Measurements from ENCODE around the gene CNIH2. TPM values are rescaled to one million over a fixed set of nuclear protein-coding genes. Genes with fewer than 3 reads are reported as not detected.
A peak's percentile ranks its signal among the peaks of the same experiment; 100 is the strongest.

The CNIH2 gene
- total RNA-seq, 2 donors from 2014 or later: 1.7 to 4.5 TPM

DNA sequence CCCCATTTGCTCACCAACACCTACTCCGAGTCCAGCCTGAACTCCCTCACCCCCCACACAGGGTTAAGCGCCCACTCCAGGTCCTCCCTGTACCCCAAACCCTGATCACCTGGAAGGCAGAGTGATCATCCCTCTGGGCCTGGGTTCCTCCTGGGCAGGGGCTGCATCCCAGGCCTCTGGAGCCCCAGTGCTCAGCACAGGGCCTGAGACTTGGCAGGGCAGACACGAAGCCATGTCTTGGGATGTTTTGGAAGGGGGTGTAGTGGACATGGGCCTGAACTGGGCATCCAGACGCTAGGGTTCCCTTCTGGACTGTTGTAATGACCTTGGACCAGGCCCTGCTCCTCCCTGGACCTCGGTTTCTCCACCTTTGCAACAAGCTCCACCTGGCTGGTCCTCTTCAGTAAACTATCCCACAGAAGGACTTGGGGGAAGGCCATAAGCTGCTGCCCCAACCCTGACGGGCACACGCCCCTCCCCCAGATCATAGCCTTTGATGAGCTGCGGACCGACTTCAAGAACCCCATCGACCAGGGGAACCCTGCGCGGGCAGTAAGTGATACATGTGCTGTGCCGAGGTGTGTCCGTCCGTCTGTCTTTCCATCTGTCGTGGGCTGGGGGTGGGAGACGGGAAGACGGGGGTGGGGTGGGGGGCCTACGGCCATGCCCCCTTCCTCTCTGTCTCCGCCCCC, 3.9 kb downstream of the CNIH2 start:
- no peak for DNase-seq (ENCODE audit: low spot score in 2 of 2)
- Mint-ChIP-seq H3K36me3 (no peaks in the 10 kb centered on the region), H3K9me3 (no peaks in the 10 kb centered on the region), H3K27ac (peak overlapping the region in 1 of 2 donors; percentile 85)
- no peak for ATAC-seq

DNA sequence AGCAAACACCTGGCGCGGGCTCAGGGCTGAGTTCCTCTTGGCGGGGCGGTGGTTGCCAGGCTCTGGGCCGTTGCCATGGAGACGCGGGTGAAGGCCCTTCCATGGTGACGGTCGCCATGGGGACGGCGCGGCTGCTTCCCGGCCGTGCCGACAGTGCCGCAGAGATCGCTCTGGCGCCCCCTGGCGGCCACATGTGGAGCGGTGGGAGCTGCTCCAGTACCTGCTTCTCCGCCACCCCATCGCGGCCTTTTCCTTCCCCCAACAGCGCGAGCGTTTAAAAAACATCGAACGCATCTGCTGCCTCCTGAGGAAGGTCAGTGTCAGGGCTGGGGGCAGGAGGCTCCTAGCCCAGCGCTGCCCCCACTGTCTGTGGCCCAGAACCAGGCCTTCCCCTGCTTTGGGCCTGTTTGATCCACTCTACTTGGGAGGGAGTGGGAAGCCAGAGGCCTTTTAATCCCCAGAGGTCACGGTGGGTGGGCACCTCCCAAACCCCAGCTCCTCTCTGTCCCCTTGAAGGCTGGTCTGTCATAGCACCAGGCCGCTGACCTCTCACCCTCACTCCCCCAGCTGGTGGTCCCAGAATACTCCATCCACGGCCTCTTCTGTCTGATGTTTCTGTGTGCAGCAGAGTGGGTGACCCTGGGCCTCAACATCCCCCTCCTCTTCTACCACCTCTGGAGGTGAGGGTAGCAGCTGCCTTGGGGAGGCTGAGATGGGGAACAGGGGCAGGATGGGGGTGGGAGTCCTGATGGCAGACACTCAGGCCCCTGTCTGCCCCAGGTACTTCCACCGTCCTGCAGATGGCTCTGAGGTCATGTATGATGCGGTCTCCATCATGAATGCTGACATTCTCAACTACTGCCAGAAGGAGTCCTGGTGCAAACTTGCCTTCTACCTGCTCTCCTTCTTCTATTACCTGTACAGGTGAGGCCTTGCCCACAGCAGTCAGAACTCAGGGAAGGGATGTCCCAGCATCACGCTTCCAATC, 4.8 kb downstream of the CNIH2 start:
- H3K36me3 Mint-ChIP-seq: no peaks in the 10 kb centered on the region
- ATAC-seq: peak; percentile 86 to 89
- DNase-seq (ENCODE audit: low spot score in 2 of 2): peak; percentile 97 to 100
- H3K9me3 Mint-ChIP-seq: no peaks in the 10 kb centered on the region
- H3K27ac Mint-ChIP-seq: peak overlapping the region; percentile 72 to 85

DNA sequence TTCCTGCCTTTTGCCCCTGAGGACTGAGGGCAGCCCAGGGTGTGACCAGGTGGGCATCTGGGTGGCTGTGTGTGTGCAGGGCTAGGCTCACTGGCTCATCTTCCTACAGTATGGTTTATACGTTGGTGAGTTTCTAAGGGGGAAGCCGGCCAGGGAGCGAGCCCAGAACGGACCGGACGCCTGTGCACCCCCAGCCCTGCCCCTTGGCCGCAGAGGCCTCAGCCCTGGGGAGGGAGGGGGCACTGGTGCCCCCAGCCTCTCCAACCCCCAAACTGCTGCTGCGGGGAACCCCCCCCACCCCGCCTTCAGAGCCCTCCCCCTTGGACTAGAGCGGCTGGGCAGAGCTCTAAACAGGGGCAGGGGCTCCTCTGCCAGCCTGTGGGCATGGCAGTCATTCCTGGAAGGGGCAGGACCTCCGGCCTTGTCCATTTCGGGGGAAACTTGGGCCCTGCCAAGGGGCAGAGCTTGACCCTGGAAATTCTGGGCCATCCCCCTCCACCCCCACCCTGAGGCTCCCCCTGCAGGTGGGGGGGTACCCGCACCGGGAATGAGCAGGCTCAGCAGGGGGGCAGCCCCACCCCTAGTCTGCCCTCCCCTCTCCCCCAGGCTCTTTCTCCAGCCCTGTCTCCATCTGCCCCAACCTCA, 5.6 kb downstream of the CNIH2 start:
- ATAC-seq: no peak
- Mint-ChIP-seq H3K36me3 (no peaks in the 10 kb centered on the region), H3K9me3 (no peaks in the 10 kb centered on the region), H3K27ac (peak overlapping the region in 1 of 2 donors; percentile 85)
- no peak for DNase-seq (ENCODE audit: low spot score in 2 of 2)

DNA sequence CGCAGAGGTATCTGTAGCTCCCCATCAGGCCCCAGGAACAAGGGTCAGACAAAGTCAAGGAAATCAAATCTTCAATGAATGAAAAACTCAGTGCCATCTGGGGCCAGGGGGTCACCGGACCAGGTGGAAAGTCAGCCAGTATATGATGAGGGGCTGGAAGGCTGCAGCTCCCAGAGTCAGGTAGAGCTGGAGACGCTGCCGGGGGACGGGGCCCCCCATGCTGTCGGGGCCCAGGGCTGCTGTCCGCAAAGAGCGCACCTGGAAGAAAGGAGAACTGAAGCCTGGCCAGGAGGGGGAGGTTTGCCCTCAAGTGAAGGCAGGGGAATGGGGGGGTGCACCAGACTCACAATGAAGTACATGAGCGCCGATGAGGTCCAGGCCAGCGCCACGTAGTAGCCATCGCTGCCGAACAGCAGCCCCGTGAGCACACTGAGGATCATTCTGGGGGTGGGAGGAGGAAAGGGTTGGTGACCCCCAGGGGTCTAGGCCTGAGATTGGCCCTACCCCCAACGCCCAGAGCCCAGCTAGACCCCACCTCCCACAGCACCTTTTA, 6.6 kb downstream of the CNIH2 start:
- H3K27ac Mint-ChIP-seq: no peak overlapping the region

DNA sequence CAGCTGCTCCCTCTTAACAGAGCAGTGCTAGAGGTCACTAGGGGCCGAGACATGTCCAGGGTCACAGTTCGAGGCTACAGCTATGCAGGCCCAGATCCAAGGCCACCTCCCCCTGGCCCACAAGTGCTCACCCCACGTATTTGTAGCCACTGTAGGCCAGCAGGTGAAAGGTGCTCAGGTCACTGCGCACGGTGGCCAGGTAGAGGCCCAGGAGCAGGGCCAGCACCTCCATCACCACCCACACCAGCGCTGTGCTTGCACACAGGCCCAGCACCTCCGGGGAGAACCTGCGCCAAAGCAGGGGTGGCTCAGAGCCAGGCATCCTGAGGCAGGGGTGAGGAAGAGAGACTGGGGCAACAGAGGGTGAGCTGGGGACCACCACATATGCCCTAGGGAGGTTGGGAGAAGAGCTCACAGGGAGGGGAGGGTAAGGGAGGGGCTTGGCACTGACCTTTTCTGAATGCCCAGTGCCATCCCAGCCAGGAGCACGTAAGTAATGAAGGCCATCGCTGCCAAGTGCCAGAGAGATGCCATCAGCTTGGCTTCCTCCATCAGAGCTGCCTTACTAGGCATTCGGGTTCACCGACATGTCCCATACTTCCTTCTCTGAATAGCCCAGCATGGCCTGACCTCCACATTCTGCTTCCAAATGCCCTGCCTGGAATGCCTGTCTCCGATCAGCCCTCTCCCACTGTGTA, 7.4 kb downstream of the CNIH2 start:
- H3K27ac Mint-ChIP-seq: no peak overlapping the region
- H3K36me3 Mint-ChIP-seq: no peaks in the 10 kb centered on the region

More for the DNA sequence above, 6.6 kb downstream of the CNIH2 start:
- DNase-seq (ENCODE audit: low spot score in 2 of 2) (no peak), ATAC-seq (no peak)
- no peaks in the 10 kb centered on the region for H3K36me3 Mint-ChIP-seq
- H3K9me3 Mint-ChIP-seq: no peaks in the 10 kb centered on the region

DNA sequence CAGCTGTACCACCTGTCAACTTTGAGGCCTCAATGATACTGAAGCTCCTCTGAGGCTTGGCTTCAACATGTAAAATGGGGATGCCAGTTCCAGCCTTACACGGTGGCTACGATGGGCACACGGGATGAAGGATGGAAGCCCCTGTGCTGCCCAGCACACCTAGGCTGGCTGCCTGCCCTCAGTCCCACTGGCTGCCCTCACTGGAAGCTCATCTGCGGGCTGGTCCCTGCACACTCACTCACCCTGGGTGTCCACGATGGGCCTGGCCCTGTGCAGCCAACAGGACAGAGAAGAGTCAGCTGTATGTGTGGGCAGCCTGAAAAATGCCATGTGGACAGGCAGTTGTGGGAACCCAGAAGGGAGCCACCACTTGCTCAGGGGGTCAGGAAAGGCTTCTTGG, 8.7 kb downstream of the CNIH2 start:
- ATAC-seq (no peak), DNase-seq (ENCODE audit: low spot score in 2 of 2) (no peak)
- peak overlapping the region in 1 of 2 donors; percentile 89 for H3K27ac Mint-ChIP-seq
- H3K9me3 Mint-ChIP-seq: no peaks in the 10 kb centered on the region
- H3K36me3 Mint-ChIP-seq: no peaks in the 10 kb centered on the region

More for the DNA sequence above, 7.4 kb downstream of the CNIH2 start:
- no peak for DNase-seq (ENCODE audit: low spot score in 2 of 2)
- H3K9me3 Mint-ChIP-seq: no peaks in the 10 kb centered on the region
- no peak for ATAC-seq

DNA sequence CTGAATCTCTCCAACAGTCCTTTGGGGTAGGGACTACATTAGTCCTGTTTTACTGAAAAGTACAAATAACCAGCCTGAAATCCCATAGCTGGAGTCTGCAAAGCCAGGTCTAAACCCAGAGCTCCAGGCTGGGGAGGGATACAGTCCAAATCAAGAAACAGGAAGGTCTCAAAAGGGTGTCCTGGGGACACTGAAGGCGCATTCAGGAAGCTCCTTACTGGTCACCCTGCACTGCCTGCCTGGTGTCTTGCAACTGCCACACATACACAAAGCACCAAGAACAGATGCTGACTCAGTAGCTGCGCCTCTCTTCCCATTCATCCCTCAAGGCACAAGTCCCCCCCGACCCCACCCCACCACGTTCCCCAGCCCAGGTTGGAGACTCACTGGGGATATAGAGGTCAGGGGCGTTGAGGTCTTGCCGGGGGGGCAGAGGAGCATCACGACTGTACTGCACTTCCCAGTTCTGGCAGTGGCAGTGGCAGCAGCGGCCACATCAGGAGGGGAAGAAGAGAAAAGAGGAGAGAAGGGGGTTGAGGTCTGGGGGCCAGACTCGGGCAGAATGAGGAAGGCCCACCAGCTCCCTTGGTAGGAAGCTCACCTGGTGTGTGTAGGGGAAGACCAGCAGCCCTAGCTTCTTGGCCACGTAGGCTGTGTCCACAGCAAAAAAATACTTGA, 9.4 kb downstream of the CNIH2 start:
- ATAC-seq (no peak), DNase-seq (ENCODE audit: low spot score in 2 of 2) (no peak)
- Mint-ChIP-seq H3K9me3 (no peaks in the 10 kb centered on the region), H3K27ac (peak overlapping the region; percentile 65 to 89), H3K36me3 (no peaks in the 10 kb centered on the region)

DNA sequence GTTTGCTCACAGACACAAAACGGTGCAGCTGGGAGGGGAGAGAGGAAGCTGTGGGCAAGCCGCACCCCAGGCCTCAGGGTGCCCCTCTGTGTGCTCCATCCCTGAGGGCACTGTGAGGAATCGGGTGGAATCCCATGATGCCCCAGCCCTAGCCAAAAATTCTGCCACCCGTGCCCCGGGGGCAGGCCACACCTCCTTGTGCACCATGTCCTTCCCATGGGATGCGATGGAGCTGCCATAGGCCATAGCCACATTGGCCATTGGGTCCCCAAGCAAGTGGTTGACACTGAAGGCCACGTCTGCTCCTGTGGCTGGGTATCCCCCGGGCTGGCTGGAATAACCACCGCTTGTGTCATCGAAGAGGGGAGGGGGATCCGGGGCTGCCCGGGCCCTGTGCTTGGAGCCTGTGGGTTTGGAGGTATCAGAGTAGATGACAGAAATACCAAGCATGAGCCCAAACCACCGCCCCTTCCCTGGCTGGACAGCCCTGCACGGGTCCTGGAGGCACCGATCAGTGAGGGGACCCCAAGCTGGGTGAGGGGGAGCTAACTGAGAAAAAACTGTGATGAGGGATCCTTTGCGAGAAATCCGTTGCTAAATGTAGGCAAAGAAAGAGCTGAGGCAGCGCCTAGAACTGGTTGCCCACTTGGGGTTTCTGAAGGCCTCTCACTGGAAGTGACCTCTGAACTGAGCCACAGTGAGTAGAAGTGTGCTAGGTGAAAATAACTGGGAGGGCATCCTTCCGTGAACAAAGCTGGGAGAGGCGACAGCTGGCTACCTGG, 10.1 kb downstream of the CNIH2 start:
- DNase-seq (ENCODE audit: low spot score in 2 of 2) (no peak), ATAC-seq (no peak)
- peak overlapping the region; percentile 89 to 93 for H3K27ac Mint-ChIP-seq
- no peaks in the 10 kb centered on the region for H3K9me3 Mint-ChIP-seq
- no peaks in the 10 kb centered on the region for H3K36me3 Mint-ChIP-seq

DNA sequence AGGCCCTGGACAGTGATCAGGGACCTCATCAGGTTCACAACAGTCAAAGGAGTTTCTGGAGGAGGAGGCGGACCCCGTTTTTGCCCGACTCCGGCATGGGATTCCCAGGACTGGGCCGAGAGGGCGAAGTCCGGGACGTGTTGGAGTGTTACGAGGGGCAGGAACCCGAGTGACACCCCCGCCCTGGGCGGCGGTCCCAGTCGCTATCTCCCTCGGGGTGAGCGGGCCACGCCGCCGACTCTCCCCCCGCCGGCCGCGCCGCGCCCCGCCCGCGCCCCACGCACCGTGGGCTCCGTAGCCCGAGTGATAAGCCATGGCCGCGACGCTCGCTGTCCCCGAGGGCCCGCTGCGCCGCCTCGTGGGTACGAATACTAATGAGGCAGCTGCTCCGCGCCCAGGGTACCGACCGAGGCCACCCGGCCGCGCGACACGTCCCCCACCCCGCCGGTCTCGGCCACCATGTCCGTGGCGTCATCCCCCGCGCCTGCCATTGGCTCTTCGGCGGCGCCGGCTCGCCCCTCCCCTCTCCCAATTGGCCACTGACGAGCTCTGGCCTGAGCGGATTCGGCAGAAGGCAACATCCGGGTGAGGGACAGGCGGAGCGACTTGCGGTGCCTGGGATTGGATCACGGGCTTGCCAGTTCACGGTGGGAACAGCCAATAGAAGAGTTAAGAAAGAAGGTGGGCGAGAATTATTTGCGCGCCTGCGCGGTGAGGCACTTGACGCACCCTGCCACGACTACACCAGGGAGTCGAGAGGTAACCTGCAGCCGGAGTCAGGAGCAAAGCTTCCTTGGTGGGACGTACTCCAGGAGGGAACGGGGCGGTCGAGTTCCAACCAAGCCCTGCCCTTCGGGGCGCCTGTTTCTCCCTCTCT, 10.9 kb downstream of the CNIH2 start, which contains the start of gene YIF1A:
Gene YIF1A, minus strand, starts transcription at position 473 of the 877 bp plus-strand sequence. Its CDS starts 158 bp downstream, at position 315.
- Mint-ChIP-seq H3K9me3 (no peaks in the 10 kb centered on the region), H3K36me3 (no peaks in the 10 kb centered on the region), H3K27ac (peak within 1 kb of the TSS; percentile 89 to 93)
- ATAC-seq (peak; percentile 95), DNase-seq (ENCODE audit: low spot score in 2 of 2) (peak; percentile 97 to 100)

DNA sequence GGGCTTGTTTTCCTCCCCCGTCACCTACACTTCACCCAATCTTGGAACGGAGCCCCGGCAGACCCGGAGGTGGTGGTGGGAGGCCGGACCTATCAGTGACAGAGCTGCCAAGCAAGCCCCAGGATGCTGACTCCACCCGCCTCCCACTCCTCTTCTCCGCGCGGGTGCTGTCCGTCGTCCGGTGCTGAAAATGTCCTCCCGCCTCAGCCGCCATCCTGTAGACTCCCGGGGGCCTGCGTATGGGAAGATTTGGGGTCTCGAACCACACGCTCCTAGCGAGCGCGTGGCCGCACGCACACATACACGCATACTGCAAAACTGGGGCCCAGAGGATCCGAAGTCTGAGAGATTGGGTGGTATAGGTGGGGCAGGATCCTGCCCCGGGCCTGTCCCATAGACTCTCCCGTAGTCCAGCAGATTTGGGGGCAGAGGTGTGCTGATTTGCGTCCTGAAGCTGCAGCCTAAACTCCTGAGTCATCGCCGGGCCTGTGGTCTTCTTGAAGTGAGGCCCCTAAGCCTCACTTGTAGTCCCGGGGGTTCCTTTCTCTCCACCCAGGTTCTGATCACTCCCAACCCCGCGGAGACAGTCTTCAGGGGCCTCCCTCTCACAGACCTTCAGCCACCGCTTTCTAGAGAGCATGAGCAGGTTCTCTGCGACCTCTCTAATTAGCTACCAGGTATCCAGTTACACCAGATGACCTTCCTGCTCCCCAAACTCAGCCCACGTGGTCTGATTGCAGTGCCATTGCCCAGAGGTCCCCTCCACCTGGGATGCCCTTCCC, 11.8 kb downstream of the CNIH2 start:
- H3K27ac Mint-ChIP-seq: peak overlapping the region; percentile 75 to 89
- no peaks in the 10 kb centered on the region for H3K9me3 Mint-ChIP-seq
- no peaks in the 10 kb centered on the region for H3K36me3 Mint-ChIP-seq
- peak; percentile 66 to 79 for ATAC-seq
- DNase-seq (ENCODE audit: low spot score in 2 of 2): peak in 1 of 2 donors; percentile 81

DNA sequence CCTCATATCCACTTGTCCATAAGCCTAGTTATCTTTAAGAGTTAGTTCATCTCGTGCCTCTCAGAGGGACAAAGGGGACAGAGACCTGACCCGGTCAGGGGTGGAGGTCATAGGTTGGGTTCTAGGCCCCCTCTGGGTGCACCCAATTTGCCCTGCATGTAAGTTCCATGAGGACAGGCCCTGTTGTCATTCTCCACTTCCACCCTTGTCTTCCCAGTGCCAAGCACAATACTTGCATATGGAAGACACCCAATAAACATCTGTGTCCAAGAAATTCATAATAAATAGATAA, 12.3 kb downstream of the CNIH2 start:
- ATAC-seq (no peak), DNase-seq (ENCODE audit: low spot score in 2 of 2) (no peak)
- no peaks in the 10 kb centered on the region for H3K9me3 Mint-ChIP-seq
- peak overlapping the region in 1 of 2 donors; percentile 89 for H3K27ac Mint-ChIP-seq
- no peaks in the 10 kb centered on the region for H3K36me3 Mint-ChIP-seq

DNA sequence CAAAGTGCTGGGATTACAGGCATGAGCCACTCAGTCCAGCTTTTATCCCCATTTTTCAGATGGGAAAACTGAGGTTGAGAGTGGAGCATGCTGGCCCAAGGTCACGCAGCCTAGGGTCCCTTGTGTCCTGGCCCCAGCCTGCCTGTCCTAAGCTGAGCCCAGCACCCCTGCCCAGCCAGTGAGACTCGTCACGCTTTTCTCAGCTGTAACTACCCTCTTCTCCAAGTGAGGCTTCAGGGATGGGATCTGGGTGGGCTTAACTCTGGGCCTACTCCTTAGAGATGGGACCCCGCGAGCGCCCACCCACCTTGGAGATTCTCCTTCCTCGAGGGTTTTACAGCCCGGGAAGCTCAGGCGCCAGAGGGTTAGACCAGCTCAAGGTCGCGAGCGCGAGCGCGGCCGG, 13.3 kb downstream of the CNIH2 start:
- DNase-seq (ENCODE audit: low spot score in 2 of 2): no peak
- Mint-ChIP-seq H3K27ac (no peak overlapping the region), H3K9me3 (no peaks in the 10 kb centered on the region), H3K36me3 (no peaks in the 10 kb centered on the region)
- ATAC-seq: no peak

DNA sequence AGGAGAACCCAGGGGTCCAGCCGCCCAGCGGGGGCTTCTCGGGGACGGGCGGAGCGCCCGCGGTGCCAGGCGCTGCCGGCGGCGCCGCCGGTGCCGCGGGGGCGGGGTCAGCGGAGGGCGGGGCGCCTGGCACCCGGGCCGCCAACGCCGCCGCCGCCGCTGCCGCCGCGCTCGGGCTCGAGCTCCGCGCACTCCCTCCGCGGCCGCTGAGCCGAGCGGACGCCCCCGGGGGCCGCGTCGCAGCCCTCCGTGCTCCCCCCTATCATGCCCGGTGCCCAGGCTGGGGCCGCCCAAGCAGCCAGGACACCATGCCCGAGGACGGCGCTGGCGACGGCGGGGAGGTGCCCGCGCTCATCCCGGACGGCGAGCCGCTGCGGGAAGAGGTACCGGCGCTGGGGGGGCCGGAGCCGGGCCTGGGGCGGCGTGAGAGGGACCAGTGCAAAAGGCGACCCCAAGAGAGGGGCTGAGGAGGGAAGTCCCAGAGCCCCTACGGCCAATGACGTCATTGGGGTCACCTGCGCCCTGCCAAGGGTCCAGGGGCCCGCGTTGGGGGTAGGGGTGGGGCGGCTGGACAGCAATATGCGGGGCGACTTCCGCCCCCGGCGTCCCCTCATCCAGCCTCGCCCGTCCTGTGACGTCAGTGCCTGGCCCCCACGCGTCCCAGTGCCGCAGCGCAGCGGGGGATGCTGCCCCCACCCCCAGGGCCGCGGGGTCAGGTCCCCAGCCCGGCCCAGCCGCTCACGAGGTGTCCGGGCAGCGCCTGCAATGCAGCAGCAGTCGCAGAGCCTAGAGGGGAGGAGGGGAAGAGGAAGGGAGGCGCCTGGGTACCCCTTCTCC, 13.9 kb downstream of the CNIH2 start, which contains the start of gene TMEM151A:
Gene TMEM151A, plus strand, starts transcription at position 189 of the 837 bp plus-strand sequence. Its CDS starts 120 bp downstream, at position 309.
- no peaks in the 10 kb centered on the region for H3K9me3 Mint-ChIP-seq
- H3K27ac Mint-ChIP-seq: no peak within 1 kb of the TSS
- no peaks in the 10 kb centered on the region for H3K36me3 Mint-ChIP-seq
- DNase-seq (ENCODE audit: low spot score in 2 of 2) (peak in 1 of 2 donors; percentile 57), ATAC-seq (no peak)
